ENCODE measurements around the gene PRPF40B.

The PRPF40B gene

GRCh38 chr12:49661746-49662145 is 38.4 kb downstream of the PRPF40B start:
- FAIRE-seq = no peak

- FAIRE-seq = no peak
Observed at GRCh38 chr12:49662998-49663843, 39.9 kb downstream of the PRPF40B start.

GRCh38 chr12:49664167-49664566 is 40.8 kb downstream of the PRPF40B start:
- no peak for FAIRE-seq

- no peak for FAIRE-seq
Observed at GRCh38 chr12:49664591-49665239, 41.4 kb downstream of the PRPF40B start.

- FAIRE-seq = no peak
Observed at GRCh38 chr12:49665384-49665783, 42.0 kb downstream of the PRPF40B start.

GRCh38 chr12:49666176-49666575 is 42.8 kb downstream of the PRPF40B start:
- FAIRE-seq = no peak

GRCh38 chr12:49667325-49668090 is 44.1 kb downstream of the PRPF40B start:
- no peak for FAIRE-seq

- no peak for FAIRE-seq
Observed at GRCh38 chr12:49669796-49670195, 46.4 kb downstream of the PRPF40B start.

GRCh38 chr12:49671031-49671765 is 47.8 kb downstream of the PRPF40B start:
- FAIRE-seq = no peak

GRCh38 chr12:49672301-49673217 is 49.2 kb downstream of the PRPF40B start:
- no peak for FAIRE-seq

GRCh38 chr12:49673446-49674317 is 50.3 kb downstream of the PRPF40B start:
- no peak for FAIRE-seq

GRCh38 chr12:49674318-49674981 is 51.1 kb downstream of the PRPF40B start:
- no peak for FAIRE-seq

- FAIRE-seq = no peak
Observed at GRCh38 chr12:49675137-49675536, 51.8 kb downstream of the PRPF40B start.

- FAIRE-seq = no peak
Observed at GRCh38 chr12:49678711-49679110, 55.4 kb downstream of the PRPF40B start.

- no peak for FAIRE-seq
Observed at GRCh38 chr12:49680075-49680474, 56.7 kb downstream of the PRPF40B start.

- FAIRE-seq = no peak
Observed at GRCh38 chr12:49683599-49684309, 60.4 kb downstream of the PRPF40B start.

- FAIRE-seq = no peak
Observed at GRCh38 chr12:49684310-49684854, 61.0 kb downstream of the PRPF40B start.

- FAIRE-seq = no peak
Observed at GRCh38 chr12:49687941-49688340, 64.6 kb downstream of the PRPF40B start.

- no peak for FAIRE-seq
Observed at GRCh38 chr12:49689237-49689636, 65.9 kb downstream of the PRPF40B start.
